Measurements from ENCODE around the gene NUDT16L1. TPM values are rescaled to one million over a fixed set of nuclear protein-coding genes. Genes with fewer than 3 reads are reported as not detected.

The NUDT16L1 gene
- total RNA-seq, 1 donor: 15.4 TPM

- no peak for DNase-seq (ENCODE audit: low read depth)
- TF ChIP-seq CTCF (IDR thresholded peaks at IDR 0.05; ENCODE audit: insufficient read depth, low read length): no peak
- no peak overlapping the region for H3K4me3 ChIP-seq (ENCODE audit: low read depth, low read length)
Measured at GRCh38 chr16:4687416-4687815, 5.9 kb upstream of the NUDT16L1 start.

GRCh38 chr16:4687946-4688673, 5.3 kb upstream of the NUDT16L1 start:
- DNase-seq (ENCODE audit: low read depth): no peak
- no peak for TF ChIP-seq CTCF (IDR thresholded peaks at IDR 0.05; ENCODE audit: insufficient read depth, low read length)
- no peak overlapping the region for H3K4me3 ChIP-seq (ENCODE audit: low read depth, low read length)

- DNase-seq (ENCODE audit: low read depth): no peak
- no peak for TF ChIP-seq CTCF (IDR thresholded peaks at IDR 0.05; ENCODE audit: insufficient read depth, low read length)
- no peak overlapping the region for H3K4me3 ChIP-seq (ENCODE audit: low read depth, low read length)
Measured at GRCh38 chr16:4688674-4689045, 4.7 kb upstream of the NUDT16L1 start.

- no peak for TF ChIP-seq CTCF (IDR thresholded peaks at IDR 0.05; ENCODE audit: insufficient read depth, low read length)
- no peak overlapping the region for H3K4me3 ChIP-seq (ENCODE audit: low read depth, low read length)
- DNase-seq (ENCODE audit: low read depth): no peak
Measured at GRCh38 chr16:4689091-4689671, 4.2 kb upstream of the NUDT16L1 start.

DNA sequence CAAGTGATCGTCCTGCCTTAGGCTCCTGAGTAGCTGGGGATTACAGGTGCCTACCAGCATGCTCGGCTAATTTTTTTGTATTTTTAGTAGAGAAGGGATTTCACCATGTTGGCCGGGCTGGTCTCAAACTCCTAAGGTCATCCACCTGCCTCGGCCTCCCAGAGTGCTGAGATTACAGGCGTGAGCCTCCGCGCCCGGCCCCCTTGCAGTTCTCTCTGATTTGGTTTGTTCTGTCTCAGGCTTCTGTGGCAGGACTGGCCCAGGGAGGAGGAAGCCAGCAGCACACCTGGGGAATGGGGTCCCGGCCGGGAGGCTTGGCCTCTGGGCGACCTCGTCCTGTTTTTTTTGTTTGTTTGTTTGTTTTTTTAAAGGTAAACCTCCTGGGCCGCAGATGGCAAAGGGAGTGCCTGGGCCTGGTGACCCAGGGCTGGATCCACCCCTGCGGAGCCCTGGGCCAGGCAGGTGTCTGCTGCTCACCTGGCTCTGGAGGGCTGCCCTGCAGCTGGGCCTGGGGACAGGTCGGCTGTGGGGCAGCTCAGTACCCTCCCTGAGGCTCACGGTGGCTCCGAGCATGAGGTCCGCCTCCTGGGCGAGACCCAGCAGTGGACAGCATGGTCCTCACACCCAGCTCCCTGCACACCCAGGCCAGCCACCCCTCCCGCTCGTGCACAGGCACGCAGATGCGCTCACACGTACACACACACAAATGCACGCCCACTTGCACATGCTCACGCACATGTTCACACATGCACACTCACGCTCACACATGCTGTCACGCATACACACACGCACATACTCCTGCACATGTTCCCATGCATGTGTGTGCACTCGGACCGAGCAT, 3.3 kb upstream of the NUDT16L1 start:
- no peak for TF ChIP-seq CTCF (IDR thresholded peaks at IDR 0.05; ENCODE audit: insufficient read depth, low read length)
- no peak overlapping the region for H3K4me3 ChIP-seq (ENCODE audit: low read depth, low read length)
- DNase-seq (ENCODE audit: low read depth): no peak

- no peak for TF ChIP-seq CTCF (IDR thresholded peaks at IDR 0.05; ENCODE audit: insufficient read depth, low read length)
- H3K4me3 ChIP-seq (ENCODE audit: low read depth, low read length): no peak overlapping the region
Measured at GRCh38 chr16:4690946-4691665, 2.3 kb upstream of the NUDT16L1 start.

More at GRCh38 chr16:4690946-4691665, 2.3 kb upstream of the NUDT16L1 start:
- DNase-seq (ENCODE audit: low read depth): no peak

All from fibroblast of the aortic adventitia (primary cell).